ENCODE measurements around the gene PIANP.

DNA sequence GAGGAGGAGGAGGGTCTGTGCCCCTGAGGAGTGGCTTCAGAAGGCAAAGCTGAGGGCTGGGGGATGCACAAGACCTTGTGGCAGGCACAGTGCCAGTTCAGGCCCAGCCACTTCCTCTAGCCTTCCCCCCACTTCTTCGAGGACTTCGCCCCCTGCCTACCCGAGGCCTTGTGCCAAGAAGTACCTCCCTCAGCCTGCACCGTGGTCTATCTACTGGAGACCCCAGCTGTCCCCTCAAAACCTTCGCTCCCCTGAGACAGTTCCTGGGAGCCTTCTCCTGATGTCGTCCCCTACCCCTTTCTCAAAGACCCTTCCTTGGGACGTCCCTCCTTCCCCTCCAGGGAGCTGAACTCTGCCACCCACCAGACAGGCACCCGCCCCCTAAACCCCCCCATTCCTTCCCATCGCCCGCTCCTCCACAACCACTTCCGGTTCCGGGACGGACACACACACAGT is 12.0 kb downstream of the PIANP start:
- TF ChIP-seq CTCF (IDR thresholded peaks at IDR 0.05; ENCODE audit: low read depth, low read length) (no peak), EZH2phosphoT487 (IDR thresholded peaks at IDR 0.05; ENCODE audit: low read depth) (no peak)
